Chondrocyte (in vitro differentiated cells): ENCODE data around the gene B3GALNT2. TPM values are rescaled to one million over a fixed set of nuclear protein-coding genes. Genes with fewer than 3 reads are reported as not detected.

Experiments
- DNase-seq: peaks from one replicate; pipeline ENCODE4 v3.0.0; 2021; ENCODE audit warnings: mixed read lengths, low spot score
- H3K27ac Mint-ChIP-seq: one replicate; pipeline ENCODE4 v1.8.0; 2021; ENCODE audit warnings: mild to moderate bottlenecking, moderate library complexity, mixed read lengths; ENCODE audit not compliant: unreplicated experiment
- H3K27me3 Mint-ChIP-seq: 2 replicates; pipeline ENCODE4 v1.8.0; 2021; ENCODE audit warnings: low read depth, mixed read lengths
- H3K36me3 Mint-ChIP-seq: 2 replicates; pipeline ENCODE4 v1.8.0; 2021; ENCODE audit warnings: low read depth, mixed read lengths
- H3K4me1 Mint-ChIP-seq: 2 replicates; pipeline ENCODE4 v1.8.0; 2021; ENCODE audit warnings: low read depth, mild to moderate bottlenecking, mixed read lengths
- H3K4me3 Mint-ChIP-seq: one replicate; pipeline ENCODE4 v1.8.0; 2021; ENCODE audit warnings: mild to moderate bottlenecking, moderate library complexity, mixed read lengths; ENCODE audit not compliant: unreplicated experiment
- H3K9me3 Mint-ChIP-seq: 2 replicates; pipeline ENCODE4 v1.8.0; 2021; ENCODE audit warnings: low read depth, mixed read lengths
- total RNA-seq: library from RNA; stranded (reverse); gene quantifications from 3 replicates; pipeline ENCODE4 v1.2.1, GENCODE V29; 2021
- TF ChIP-seq, protein P1 (sequence below): fragments of 200-600 bp; sonication (generic); IDR thresholded peaks from 2 replicates; pipeline ENCODE4 v1.5.0; 2021; ENCODE audit warnings: antibody characterized with exemption, mild to moderate bottlenecking, moderate library complexity

B3GALNT2 gene
- total RNA-seq, 1 donor from 2014 or later, result 30.4 TPM

DNA sequence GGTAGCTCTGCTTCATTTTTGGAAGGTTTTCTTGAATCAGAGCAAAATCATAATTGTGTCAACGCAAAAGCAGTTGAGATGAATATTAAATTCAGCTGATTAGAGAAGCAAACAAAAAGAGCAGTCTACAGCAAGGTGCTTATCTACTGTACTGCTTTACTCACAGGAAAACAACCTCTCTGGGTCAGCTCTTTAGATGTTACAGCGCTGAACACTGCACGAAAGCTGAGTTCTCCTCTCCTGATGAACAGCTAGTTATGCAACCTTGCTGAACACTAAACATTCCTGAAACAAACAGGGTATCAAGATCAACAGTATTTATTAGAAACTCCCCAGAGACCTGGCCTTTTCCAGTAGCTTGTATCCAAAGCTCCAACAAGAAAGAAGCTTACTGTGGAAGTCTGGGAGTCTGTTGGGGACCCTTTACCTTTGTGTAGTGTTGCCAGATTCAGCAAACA lies 95.7 kb downstream of the B3GALNT2 start:
- DNase-seq, result no peak
- H3K27ac Mint-ChIP-seq, result no peak overlapping the region
- H3K36me3 Mint-ChIP-seq, result peaks cover 2% of the 10 kb centered on the region
- no peaks in the 10 kb centered on the region for H3K9me3 Mint-ChIP-seq
- TF ChIP-seq, protein P1, sequence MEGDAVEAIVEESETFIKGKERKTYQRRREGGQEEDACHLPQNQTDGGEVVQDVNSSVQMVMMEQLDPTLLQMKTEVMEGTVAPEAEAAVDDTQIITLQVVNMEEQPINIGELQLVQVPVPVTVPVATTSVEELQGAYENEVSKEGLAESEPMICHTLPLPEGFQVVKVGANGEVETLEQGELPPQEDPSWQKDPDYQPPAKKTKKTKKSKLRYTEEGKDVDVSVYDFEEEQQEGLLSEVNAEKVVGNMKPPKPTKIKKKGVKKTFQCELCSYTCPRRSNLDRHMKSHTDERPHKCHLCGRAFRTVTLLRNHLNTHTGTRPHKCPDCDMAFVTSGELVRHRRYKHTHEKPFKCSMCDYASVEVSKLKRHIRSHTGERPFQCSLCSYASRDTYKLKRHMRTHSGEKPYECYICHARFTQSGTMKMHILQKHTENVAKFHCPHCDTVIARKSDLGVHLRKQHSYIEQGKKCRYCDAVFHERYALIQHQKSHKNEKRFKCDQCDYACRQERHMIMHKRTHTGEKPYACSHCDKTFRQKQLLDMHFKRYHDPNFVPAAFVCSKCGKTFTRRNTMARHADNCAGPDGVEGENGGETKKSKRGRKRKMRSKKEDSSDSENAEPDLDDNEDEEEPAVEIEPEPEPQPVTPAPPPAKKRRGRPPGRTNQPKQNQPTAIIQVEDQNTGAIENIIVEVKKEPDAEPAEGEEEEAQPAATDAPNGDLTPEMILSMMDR, result no peak
- no peaks in the 10 kb centered on the region for H3K27me3 Mint-ChIP-seq
- no peak overlapping the region for H3K4me3 Mint-ChIP-seq
- H3K4me1 Mint-ChIP-seq, result peaks cover 12% of the 10 kb centered on the region

DNA sequence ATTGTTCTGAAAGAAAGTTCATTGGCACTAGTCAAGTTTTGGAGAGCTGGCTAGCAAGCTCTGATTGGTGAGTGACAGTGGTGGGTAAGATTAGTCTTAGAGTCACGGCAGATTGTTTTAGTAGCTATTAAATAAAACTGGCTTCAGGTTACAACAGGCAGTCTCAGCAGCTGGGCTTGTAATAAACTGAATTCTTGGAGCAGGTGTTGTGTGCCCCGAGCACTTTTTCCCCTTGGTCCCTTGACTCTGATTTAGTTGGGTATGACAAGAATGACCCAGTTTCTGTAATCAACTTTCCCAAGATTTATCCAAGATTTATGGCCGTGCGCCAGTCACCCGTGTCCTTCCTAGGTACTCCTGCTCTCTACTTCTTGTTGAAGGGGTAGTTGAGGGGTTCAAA lies 96.8 kb downstream of the B3GALNT2 start:
- TF ChIP-seq, protein P1, result no peak
- H3K9me3 Mint-ChIP-seq, result no peaks in the 10 kb centered on the region
- no peak overlapping the region for H3K4me3 Mint-ChIP-seq

DNA sequence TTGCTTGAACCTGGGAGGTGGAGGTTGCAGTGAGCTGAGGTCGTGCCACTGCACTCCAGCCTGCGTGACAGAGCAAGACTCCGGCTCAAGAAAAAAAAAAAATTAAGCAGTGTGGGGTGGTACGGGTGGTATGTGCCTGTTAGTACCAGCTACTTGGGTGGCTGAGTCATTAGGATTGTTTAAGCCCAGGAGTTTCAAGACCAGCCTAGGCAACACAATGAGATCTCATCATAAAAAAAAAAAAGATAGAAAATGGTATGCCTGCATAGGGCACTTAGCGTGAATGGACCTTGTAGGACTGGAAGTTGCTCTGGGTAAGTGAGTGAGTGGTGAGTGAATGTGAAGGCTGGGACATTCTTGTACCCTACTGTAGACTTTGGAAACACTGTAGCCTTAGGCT lies 100.1 kb downstream of the B3GALNT2 start:
- Mint-ChIP-seq H3K9me3 (no peaks in the 10 kb centered on the region), H3K27me3 (no peaks in the 10 kb centered on the region), H3K4me1 (peaks cover 22% of the 10 kb centered on the region), H3K4me3 (no peak overlapping the region), H3K27ac (peak overlapping the region; percentile 18), H3K36me3 (peaks cover 4% of the 10 kb centered on the region)
- TF ChIP-seq, protein P1, result no peak
- DNase-seq, result no peak

More for the DNA sequence above, 96.8 kb downstream of the B3GALNT2 start:
- DNase-seq, result no peak
- Mint-ChIP-seq H3K27ac (no peak overlapping the region), H3K4me1 (peaks cover 16% of the 10 kb centered on the region), H3K27me3 (no peaks in the 10 kb centered on the region), H3K36me3 (peaks cover 3% of the 10 kb centered on the region)

DNA sequence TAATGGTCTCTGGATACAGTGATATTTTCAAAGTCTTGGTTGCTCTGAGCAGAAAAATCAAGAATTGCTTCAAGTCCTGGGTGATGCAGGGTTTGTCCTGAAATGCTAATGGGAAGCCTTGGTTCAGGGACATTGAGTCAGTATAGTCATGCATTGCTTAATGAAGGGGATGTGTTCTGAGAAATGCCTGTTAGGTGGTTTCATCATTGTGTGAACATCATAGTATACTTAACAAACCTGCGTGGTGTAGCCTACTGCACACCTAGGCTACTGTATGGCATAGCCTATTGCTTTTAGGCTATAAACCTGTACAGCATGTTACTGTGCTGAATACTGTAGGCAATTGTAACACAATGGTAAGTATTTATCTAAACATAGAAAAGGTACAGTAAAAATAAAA lies 100.7 kb downstream of the B3GALNT2 start:
- no peak for DNase-seq
- no peak overlapping the region for H3K4me3 Mint-ChIP-seq
- H3K27ac Mint-ChIP-seq, result no peak overlapping the region
- H3K9me3 Mint-ChIP-seq, result no peaks in the 10 kb centered on the region
- H3K27me3 Mint-ChIP-seq, result no peaks in the 10 kb centered on the region
- H3K36me3 Mint-ChIP-seq, result peaks cover 4% of the 10 kb centered on the region
- peaks cover 22% of the 10 kb centered on the region for H3K4me1 Mint-ChIP-seq
- TF ChIP-seq, protein P1, result no peak

DNA sequence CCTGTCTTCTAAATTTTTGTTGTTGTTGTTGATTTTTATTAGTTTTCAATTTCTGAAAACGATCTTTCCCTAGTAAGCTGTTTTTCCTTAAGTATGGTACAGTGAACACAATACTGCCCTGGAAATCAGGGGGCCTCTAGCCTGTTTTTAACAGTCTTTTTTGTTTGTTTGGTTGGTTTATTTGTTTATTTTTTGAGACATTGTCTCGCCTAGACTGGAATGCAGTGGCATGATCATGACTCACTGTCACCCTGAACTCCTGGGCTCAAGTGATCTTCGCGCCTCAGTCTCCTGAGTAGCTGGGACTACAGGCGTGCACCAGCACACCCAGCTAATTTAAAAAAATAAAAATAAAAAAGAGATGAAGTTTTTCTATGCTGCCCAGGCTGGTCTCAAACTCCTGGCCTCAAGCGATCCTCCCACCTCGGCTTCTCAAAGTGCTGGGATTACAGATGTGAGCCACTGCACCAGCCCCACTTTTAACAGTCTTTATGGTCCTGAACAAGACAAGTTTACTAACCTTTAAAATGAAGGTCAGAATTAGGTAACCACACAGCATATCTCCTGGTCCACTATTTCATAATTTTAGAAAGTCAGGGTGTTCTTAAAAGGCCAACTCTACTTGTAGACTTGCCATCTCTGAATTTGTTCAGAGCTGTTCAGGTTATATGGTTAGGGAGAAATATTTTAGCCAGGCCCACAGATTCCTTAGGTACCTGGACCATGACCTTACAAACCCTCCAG lies 101.6 kb downstream of the B3GALNT2 start:
- no peak overlapping the region for H3K4me3 Mint-ChIP-seq
- TF ChIP-seq, protein P1, result no peak
- H3K4me1 Mint-ChIP-seq, result peaks cover 29% of the 10 kb centered on the region
- H3K27me3 Mint-ChIP-seq, result no peaks in the 10 kb centered on the region
- no peak for DNase-seq
- H3K36me3 Mint-ChIP-seq, result peaks cover 4% of the 10 kb centered on the region
- peak overlapping the region; percentile 41 for H3K27ac Mint-ChIP-seq
- H3K9me3 Mint-ChIP-seq, result no peaks in the 10 kb centered on the region
